Measurements from ENCODE around the gene CCDC142. TPM values are rescaled to one million over a fixed set of nuclear protein-coding genes. Genes with fewer than 3 reads are reported as not detected.

The CCDC142 gene
- total and polyA plus RNA-seq, 9 of the 15 experiments (the other 6 are each of a cell fraction or from before 2014, with no cell fraction given) = 0.55 to 11.7 (median 7.2) TPM

DNA sequence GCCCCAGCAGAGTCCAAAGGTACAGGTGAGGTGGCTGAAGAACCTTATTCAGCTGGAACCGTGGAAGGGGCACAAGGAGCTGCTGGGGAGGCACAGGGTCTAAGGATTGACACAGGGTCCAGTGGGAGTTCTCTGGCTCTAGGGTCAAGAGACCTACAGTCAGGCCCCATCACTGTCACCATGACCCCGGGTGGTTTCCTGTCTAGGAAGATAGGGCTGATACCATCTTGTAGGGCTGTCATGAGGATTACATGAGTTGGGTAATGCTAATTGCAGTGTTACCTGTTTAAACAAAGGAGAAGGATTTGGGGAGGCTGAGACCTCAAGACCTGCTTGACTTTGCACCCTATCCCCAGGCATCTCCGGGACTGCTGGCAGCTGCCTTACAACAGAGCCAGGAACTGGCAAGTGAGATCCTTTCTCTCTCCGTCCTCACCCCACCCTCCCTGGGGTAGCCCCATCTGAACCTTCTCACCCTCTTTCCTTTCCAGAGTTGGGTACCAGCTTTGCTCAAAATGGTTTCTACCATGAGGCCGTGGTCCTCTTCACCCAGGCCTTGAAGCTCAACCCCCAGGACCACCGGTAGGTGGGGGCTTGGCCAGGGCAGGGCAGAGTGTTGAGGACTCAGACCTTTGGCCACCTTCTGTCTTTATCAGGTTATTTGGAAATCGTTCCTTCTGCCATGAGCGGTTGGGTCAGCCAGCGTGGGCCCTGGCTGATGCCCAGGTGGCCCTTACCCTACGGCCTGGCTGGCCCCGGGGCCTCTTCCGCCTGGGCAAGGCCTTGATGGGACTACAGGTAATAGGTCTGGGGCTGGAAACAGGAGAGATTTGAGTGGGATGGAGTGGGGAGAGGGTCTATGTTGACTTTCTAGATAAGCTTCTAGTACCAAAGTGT lies 9.1 kb upstream of the CCDC142 start:
- no TSS peak for BruUV-seq (replicated peaks)
- intact Hi-C loops (cut with micrococcal nuclease) (no loop called here), in situ Hi-C loops (cut with MboI) (no loop called here)
- H3K79me2 ChIP-seq (ENCODE audit: control insufficient read depth, insufficient read depth, low read length) = no peaks in the 10 kb centered on the region
- H3K9ac ChIP-seq (ENCODE audit: insufficient read depth in 1 of 2, low read depth in 2 of 2, low read length in 2 of 2) = peak overlapping the region in 1 of 2 experiments; percentile 13; a peak in 2 of 4 replicates
- peaks cover 4 to 6% of the 10 kb centered on the region in 2 experiments; a peak in 4 of 5 replicates for H3K4me1 ChIP-seq (replicated peaks in 1 of 2; ENCODE audit: control insufficient read depth in 2 of 2, insufficient read depth in 2 of 2, low read length in 2 of 2)
- ATAC-seq (peak; percentile 51), FAIRE-seq (no peak), DNase-seq (ENCODE audit: extremely low read depth in 1 of 4, low spot score in 3 of 4) (no peak)
- H3K27ac ChIP-seq (ENCODE audit: extremely low read depth, low read depth, low read length) = no peak overlapping the region
- 87% methylated on average over 10 of the region's 12 CpGs for WGBS (ENCODE audit: insufficient coverage, low coverage, missing lambda C conversion rate)
- H3K4me2 ChIP-seq (ENCODE audit: insufficient read depth, low read length) = no peak overlapping the region
- H3K27me3 ChIP-seq (ENCODE audit: control insufficient read depth in 2 of 2, insufficient read depth in 2 of 2, low read length in 2 of 2) = no peaks in the 10 kb centered on the region
- H3K36me3 ChIP-seq (ENCODE audit: control insufficient read depth, insufficient read depth, low read length) = peaks cover 54% of the 10 kb centered on the region; the same call in 2 of the 3 replicates
- ChIA-PET CTCF (ENCODE audit: low intra/inter-chr PET ratio) (no interaction called here), POLR2A (interaction anchor here (1.0 to 1.2 kb wide), 2 partner anchors 9 to 13 kb away, joined by 3 to 4 read pairs; no protein-coding TSS in a partner anchor)
- no peak overlapping the region for H3K4me3 ChIP-seq
- no peak overlapping the region for H2AFZ ChIP-seq (ENCODE audit: low read depth, low read length)
- no peaks in the 10 kb centered on the region for H3K9me1 ChIP-seq (ENCODE audit: control insufficient read depth, insufficient read depth, low read length)
- H3K9me3 ChIP-seq (replicated peaks; ENCODE audit: control insufficient read depth, insufficient read depth, low read depth, low read length) = no peaks in the 10 kb centered on the region
- H4K20me1 ChIP-seq (replicated peaks; ENCODE audit: control insufficient read depth, insufficient read depth, low read length) = no peaks in the 10 kb centered on the region
- TF ChIP-seq, protein P1, sequence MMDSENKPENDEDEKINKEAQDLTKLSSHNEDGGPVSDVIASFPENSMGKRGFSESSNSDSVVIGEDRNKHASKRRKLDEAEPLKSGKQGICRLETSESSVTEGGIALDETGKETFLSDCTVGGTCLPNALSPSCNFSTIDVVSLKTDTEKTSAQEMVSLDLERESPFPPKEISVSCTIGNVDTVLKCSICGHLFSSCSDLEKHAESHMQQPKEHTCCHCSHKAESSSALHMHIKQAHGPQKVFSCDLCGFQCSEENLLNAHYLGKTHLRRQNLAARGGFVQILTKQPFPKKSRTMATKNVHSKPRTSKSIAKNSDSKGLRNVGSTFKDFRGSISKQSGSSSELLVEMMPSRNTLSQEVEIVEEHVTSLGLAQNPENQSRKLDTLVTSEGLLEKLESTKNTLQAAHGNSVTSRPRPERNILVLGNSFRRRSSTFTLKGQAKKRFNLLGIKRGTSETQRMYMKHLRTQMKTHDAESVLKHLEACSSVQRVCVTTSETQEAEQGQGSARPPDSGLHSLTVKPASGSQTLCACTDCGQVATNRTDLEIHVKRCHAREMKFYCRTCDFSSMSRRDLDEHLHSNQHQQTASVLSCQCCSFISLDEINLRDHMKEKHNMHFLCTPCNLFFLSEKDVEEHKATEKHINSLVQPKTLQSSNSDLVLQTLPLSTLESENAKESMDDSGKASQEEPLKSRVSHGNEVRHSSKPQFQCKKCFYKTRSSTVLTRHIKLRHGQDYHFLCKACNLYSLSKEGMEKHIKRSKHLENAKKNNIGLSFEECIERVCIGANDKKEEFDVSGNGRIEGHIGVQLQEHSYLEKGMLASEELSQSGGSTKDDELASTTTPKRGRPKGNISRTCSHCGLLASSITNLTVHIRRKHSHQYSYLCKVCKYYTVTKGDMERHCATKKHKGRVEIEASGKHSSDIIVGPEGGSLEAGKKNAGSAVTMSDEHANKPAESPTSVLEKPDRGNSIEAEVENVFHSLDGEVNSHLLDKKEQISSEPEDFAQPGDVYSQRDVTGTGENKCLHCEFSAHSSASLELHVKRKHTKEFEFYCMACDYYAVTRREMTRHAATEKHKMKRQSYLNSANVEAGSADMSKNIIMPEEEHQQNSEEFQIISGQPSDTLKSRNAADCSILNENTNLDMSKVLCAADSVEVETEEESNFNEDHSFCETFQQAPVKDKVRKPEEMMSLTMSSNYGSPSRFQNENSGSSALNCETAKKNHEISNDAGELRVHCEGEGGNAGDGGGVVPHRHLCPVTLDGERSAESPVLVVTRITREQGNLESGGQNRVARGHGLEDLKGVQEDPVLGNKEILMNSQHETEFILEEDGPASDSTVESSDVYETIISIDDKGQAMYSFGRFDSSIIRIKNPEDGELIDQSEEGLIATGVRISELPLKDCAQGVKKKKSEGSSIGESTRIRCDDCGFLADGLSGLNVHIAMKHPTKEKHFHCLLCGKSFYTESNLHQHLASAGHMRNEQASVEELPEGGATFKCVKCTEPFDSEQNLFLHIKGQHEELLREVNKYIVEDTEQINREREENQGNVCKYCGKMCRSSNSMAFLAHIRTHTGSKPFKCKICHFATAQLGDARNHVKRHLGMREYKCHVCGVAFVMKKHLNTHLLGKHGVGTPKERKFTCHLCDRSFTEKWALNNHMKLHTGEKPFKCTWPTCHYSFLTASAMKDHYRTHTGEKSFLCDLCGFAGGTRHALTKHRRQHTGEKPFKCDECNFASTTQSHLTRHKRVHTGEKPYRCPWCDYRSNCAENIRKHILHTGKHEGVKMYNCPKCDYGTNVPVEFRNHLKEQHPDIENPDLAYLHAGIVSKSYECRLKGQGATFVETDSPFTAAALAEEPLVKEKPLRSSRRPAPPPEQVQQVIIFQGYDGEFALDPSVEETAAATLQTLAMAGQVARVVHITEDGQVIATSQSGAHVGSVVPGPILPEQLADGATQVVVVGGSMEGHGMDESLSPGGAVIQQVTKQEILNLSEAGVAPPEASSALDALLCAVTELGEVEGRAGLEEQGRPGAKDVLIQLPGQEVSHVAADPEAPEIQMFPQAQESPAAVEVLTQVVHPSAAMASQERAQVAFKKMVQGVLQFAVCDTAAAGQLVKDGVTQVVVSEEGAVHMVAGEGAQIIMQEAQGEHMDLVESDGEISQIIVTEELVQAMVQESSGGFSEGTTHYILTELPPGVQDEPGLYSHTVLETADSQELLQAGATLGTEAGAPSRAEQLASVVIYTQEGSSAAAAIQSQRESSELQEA (IDR thresholded peaks at IDR 0.05; ENCODE audit: low read depth) = no peak
- TF ChIP-seq MEIS2 (IDR thresholded peaks at IDR 0.05; ENCODE audit: partially characterized antibody) (peak; percentile 22), NR2C2 (CRISPR knock-in tag; IDR thresholded peaks at IDR 0.05) (no peak), NR2C2 (tag; IDR thresholded peaks at IDR 0.05) (peak; percentile 33; the same call in 1 of the 2 replicates), KHSRP (IDR thresholded peaks at IDR 0.05) (no peak), SREBF2 (CRISPR knock-in tag; IDR thresholded peaks at IDR 0.05) (no peak), EP300 (IDR thresholded peaks at IDR 0.05; ENCODE audit: low read length) (peak; percentile 11; the same call in 1 of the 2 replicates), NCOA6 (IDR thresholded peaks at IDR 0.05) (no peak), RCOR1 (IDR thresholded peaks at IDR 0.05; ENCODE audit: borderline replicate concordance in 1 of 2, low read depth in 2 of 2, low read length in 2 of 2) (peak in 1 of 2 experiments; percentile 42; a peak in 1 of 4 replicates), GTF2F1 (IDR thresholded peaks at IDR 0.05; ENCODE audit: low read depth, low read length) (no peak)
- TF ChIP-seq, protein P2, sequence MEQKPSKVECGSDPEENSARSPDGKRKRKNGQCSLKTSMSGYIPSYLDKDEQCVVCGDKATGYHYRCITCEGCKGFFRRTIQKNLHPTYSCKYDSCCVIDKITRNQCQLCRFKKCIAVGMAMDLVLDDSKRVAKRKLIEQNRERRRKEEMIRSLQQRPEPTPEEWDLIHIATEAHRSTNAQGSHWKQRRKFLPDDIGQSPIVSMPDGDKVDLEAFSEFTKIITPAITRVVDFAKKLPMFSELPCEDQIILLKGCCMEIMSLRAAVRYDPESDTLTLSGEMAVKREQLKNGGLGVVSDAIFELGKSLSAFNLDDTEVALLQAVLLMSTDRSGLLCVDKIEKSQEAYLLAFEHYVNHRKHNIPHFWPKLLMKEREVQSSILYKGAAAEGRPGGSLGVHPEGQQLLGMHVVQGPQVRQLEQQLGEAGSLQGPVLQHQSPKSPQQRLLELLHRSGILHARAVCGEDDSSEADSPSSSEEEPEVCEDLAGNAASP (IDR thresholded peaks at IDR 0.05) = no peak

Data from K562 (cell line).